BJ (cell line): ENCODE data around the gene DSP. TPM values are rescaled to one million over a fixed set of nuclear protein-coding genes. Genes with fewer than 3 reads are reported as not detected.
A peak's percentile ranks its signal among the peaks of the same experiment; 100 is the strongest.

ENCODE experiments used
- CTCF ChIA-PET: fragments of 350-600 bp; formaldehyde crosslinking; extraction: SDS; loops from one replicate; lab custom pipeline; 2021; ENCODE audit warnings: antibody characterized with exemption, inconsistent platforms; lab: Yijun Ruan, JAX
- POLR2A ChIA-PET: fragments of 300-600 bp; sonication (Branson Sonifier 250); formaldehyde crosslinking; extraction: SDS; loops from one replicate; lab custom pipeline; 2021; ENCODE audit warnings: antibody characterized with exemption; lab: Charles Lee
- DNase-seq: peaks from one replicate; pipeline ENCODE4 v3.0.0-alpha.2; 2011; ENCODE audit warnings: low read depth
- H3K27me3 ChIP-seq: 2 replicates; pipeline ENCODE4 v1.6.0; 2011; ENCODE audit warnings: low read length; ENCODE audit not compliant: control insufficient read depth, insufficient read depth
- H3K36me3 ChIP-seq: 2 replicates; pipeline ENCODE4 v1.5.1; 2011; ENCODE audit warnings: low read length; ENCODE audit not compliant: control insufficient read depth, insufficient read depth
- H3K4me3 ChIP-seq: 2 replicates; pipeline ENCODE4 v1.5.1; 2011; ENCODE audit warnings: low read depth, mild to moderate bottlenecking, control low read depth, low read length
- polyA plus RNA-seq: library from polyadenylated mRNA; depleted of rRNA; stranded (reverse); fragments of >200 nt; gene quantifications from 2 replicates; pipeline ENCODE4 v1.2.3, GENCODE V29; 2011
- TF ChIP-seq, protein P1 (sequence below): IDR thresholded peaks from 2 replicates; pipeline ENCODE4 v1.5.1; 2011; ENCODE audit warnings: low read depth, mild to moderate bottlenecking, control low read depth, inconsistent platforms, low read length, moderate library complexity; ENCODE audit not compliant: insufficient read depth

DSP gene
- polyA plus RNA-seq, 1 experiment = 11.0 TPM

- Histone ChIP-seq H3K4me3 (no peak overlapping the region), H3K27me3 (no peaks in the 10 kb centered on the region), H3K36me3 (peaks cover 4% of the 10 kb centered on the region; the same call in 1 of the 2 replicates)
- TF ChIP-seq, protein P1, sequence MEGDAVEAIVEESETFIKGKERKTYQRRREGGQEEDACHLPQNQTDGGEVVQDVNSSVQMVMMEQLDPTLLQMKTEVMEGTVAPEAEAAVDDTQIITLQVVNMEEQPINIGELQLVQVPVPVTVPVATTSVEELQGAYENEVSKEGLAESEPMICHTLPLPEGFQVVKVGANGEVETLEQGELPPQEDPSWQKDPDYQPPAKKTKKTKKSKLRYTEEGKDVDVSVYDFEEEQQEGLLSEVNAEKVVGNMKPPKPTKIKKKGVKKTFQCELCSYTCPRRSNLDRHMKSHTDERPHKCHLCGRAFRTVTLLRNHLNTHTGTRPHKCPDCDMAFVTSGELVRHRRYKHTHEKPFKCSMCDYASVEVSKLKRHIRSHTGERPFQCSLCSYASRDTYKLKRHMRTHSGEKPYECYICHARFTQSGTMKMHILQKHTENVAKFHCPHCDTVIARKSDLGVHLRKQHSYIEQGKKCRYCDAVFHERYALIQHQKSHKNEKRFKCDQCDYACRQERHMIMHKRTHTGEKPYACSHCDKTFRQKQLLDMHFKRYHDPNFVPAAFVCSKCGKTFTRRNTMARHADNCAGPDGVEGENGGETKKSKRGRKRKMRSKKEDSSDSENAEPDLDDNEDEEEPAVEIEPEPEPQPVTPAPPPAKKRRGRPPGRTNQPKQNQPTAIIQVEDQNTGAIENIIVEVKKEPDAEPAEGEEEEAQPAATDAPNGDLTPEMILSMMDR = no peak
- no peak for DNase-seq
- ChIA-PET POLR2A (no interaction called here), CTCF (no interaction called here)
Observed at GRCh38 chr6:7562769-7563168, 21.3 kb downstream of the DSP start.

- peaks cover 5% of the 10 kb centered on the region for H3K36me3 ChIP-seq
- no peak overlapping the region for H3K4me3 ChIP-seq
- no peak for DNase-seq
- H3K27me3 ChIP-seq = no peaks in the 10 kb centered on the region
- ChIA-PET CTCF (interaction anchor here (0.6 to 1.7 kb wide), 5 partner anchors 11 to 1241 kb away, joined by 3 to 6 read pairs (median 4); no protein-coding TSS in a partner anchor), POLR2A (no interaction called here)
- TF ChIP-seq, protein P1 = no peak
Observed at GRCh38 chr6:7566107-7566506, 24.6 kb downstream of the DSP start.

GRCh38 chr6:7566617-7567173 is 25.2 kb downstream of the DSP start:
- DNase-seq = no peak
- H3K27me3 ChIP-seq = no peaks in the 10 kb centered on the region
- POLR2A ChIA-PET = no interaction called here
- TF ChIP-seq, protein P1 = no peak
- CTCF ChIA-PET = interaction anchor here (0.7 to 1.7 kb wide), 3 partner anchors 12 to 19 kb away, joined by 4 to 6 read pairs (median 4); no protein-coding TSS in a partner anchor
- peaks cover 4% of the 10 kb centered on the region for H3K36me3 ChIP-seq
- no peak overlapping the region for H3K4me3 ChIP-seq

GRCh38 chr6:7568021-7568420 is 26.6 kb downstream of the DSP start:
- ChIA-PET POLR2A (interaction anchor here (0.6 kb wide), 1 partner anchor 95 kb away, joined by 11 read pairs; no protein-coding TSS in a partner anchor), CTCF (interaction anchor here (1.7 kb wide), 1 partner anchor 21 kb away, joined by 6 read pairs; no protein-coding TSS in a partner anchor)
- TF ChIP-seq, protein P1 = no peak
- peak; percentile 80 for DNase-seq
- no peaks in the 10 kb centered on the region for H3K27me3 ChIP-seq
- H3K4me3 ChIP-seq = no peak overlapping the region
- peaks cover 4% of the 10 kb centered on the region for H3K36me3 ChIP-seq

DNA sequence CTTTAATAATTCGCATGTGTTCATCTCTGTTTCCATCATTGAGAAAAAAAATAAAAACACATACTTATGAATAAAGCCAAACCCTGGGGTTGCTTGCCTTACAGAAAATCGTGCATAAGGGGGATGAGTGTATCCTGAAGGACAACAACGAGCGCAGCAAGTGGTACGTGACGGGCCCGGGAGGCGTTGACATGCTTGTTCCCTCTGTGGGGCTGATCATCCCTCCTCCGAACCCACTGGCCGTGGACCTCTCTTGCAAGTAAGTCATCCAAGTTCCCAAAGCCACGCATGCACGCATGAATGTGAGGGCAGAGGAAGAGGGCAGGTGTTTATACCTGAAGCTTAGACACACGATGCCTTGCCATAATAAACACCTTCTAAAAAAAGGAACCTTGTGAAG is 27.6 kb downstream of the DSP start:
- POLR2A ChIA-PET = no interaction called here
- CTCF ChIA-PET = interaction anchor here (1.1 to 1.2 kb wide), 2 partner anchors 10 to 12 kb away, joined by 3 to 5 read pairs; no protein-coding TSS in a partner anchor

More for the DNA sequence above, 27.6 kb downstream of the DSP start:
- DNase-seq = no peak
- Histone ChIP-seq H3K4me3 (no peak overlapping the region), H3K27me3 (no peaks in the 10 kb centered on the region), H3K36me3 (peaks cover 4% of the 10 kb centered on the region)
- TF ChIP-seq, protein P1 = no peak
